ENCODE results near the gene CEP126.

GRCh38 chr11:101913656-101914055 lies 1.2 kb upstream of the CEP126 start:
- no peak for TF ChIP-seq POLR2AphosphoS5 (IDR thresholded peaks at IDR 0.05; ENCODE audit: low read depth, low read length)
- TF ChIP-seq FOXP2 (optimal IDR thresholded peaks at IDR 0.05; ENCODE audit: borderline replicate concordance, extremely low read depth, extremely low read length, insufficient read depth): no peak
